ENCODE data around the gene NTSR1. TPM values are rescaled to one million over a fixed set of nuclear protein-coding genes. Genes with fewer than 3 reads are reported as not detected.

The NTSR1 gene
- polyA plus RNA-seq, 1 experiment: 0.09 TPM

DNA sequence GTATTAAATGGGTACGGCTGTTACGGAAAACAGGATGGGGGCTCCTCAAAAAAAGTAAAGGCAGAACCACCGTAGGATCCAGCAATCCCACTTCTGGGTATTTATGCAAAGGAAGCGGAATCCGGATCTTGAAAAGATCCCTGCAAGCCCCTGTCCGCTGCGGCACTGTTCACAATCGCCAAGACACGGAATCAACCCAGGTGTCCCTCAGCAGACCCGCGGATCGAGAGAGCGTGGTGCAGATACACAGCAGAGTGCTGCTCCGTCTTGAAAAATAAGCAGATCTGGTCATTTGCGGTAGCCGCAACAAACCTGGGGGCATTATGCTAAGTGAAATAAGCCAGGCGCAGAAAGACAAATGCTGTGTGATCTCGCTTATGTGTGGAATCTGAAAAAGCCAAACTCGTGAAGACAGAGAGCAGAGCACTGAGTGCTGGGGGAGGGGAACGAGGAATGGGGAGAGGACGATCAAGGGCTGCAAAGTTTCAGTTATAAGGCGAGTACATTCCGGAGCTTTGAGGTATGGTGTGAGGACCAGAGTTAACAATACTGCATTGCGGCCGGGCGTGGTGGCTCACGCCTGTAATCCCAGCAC lies 41.3 kb downstream of the NTSR1 start:
- ChIA-PET POLR2A (no interaction called here), CTCF (no interaction called here)
- H3K4me3 ChIP-seq (ENCODE audit: low read depth, low read length): no peak overlapping the region
- peaks cover 8% of the 10 kb centered on the region for H3K27me3 ChIP-seq (ENCODE audit: control insufficient read depth, insufficient read depth, low read length)
- H3K27ac ChIP-seq (ENCODE audit: low read depth, low read length): no peak overlapping the region
- no peak for DNase-seq (ENCODE audit: low read depth, low spot score)
- peaks cover 7% of the 10 kb centered on the region for H3K9me3 ChIP-seq (ENCODE audit: control insufficient read depth, insufficient read depth, low read length)
- TF ChIP-seq, protein P1, sequence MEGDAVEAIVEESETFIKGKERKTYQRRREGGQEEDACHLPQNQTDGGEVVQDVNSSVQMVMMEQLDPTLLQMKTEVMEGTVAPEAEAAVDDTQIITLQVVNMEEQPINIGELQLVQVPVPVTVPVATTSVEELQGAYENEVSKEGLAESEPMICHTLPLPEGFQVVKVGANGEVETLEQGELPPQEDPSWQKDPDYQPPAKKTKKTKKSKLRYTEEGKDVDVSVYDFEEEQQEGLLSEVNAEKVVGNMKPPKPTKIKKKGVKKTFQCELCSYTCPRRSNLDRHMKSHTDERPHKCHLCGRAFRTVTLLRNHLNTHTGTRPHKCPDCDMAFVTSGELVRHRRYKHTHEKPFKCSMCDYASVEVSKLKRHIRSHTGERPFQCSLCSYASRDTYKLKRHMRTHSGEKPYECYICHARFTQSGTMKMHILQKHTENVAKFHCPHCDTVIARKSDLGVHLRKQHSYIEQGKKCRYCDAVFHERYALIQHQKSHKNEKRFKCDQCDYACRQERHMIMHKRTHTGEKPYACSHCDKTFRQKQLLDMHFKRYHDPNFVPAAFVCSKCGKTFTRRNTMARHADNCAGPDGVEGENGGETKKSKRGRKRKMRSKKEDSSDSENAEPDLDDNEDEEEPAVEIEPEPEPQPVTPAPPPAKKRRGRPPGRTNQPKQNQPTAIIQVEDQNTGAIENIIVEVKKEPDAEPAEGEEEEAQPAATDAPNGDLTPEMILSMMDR (IDR thresholded peaks at IDR 0.05; ENCODE audit: low read depth, low read length): no peak

DNA sequence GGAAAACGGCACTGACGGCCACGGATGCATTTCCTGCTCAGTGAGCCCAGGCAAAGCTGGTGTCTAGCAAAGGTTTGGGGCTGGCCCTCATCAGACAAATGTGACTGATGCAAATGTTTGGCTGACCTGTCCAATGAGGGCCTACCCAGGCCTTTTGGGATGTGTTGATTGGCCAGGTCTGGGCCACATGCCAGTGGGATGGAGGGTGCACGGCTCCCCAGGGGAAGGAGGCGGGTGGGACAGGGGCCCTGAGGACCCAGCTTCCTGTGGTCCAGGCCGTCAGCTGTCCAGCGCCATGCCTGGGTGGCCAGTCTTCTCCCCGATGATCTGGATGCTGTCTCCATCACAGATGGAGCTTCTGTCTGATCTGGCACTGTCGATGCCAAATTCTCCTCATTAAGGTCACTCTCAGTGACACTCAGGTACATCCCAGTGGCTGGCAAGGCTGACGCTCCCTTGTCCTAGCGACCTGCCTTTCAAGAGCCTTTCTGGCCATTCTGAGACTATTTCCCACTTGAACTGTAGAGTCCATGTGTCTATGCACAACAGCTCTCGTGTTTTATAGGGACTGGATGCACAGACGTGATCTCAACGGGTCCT lies 43.0 kb downstream of the NTSR1 start:
- no peak for DNase-seq (ENCODE audit: low read depth, low spot score)
- POLR2A ChIA-PET: interaction anchor here (0.6 to 0.9 kb wide), 3 partner anchors 43 to 71 kb away, joined by 3 to 8 read pairs (median 3); no protein-coding TSS in a partner anchor
- TF ChIP-seq, protein P1 (IDR thresholded peaks at IDR 0.05; ENCODE audit: low read depth, low read length): no peak
- peaks cover 4% of the 10 kb centered on the region for H3K27me3 ChIP-seq (ENCODE audit: control insufficient read depth, insufficient read depth, low read length)
- H3K9me3 ChIP-seq (ENCODE audit: control insufficient read depth, insufficient read depth, low read length): peaks cover 7% of the 10 kb centered on the region
- H3K4me3 ChIP-seq (ENCODE audit: low read depth, low read length): no peak overlapping the region
- CTCF ChIA-PET: no interaction called here
- no peak overlapping the region for H3K27ac ChIP-seq (ENCODE audit: low read depth, low read length)

DNA sequence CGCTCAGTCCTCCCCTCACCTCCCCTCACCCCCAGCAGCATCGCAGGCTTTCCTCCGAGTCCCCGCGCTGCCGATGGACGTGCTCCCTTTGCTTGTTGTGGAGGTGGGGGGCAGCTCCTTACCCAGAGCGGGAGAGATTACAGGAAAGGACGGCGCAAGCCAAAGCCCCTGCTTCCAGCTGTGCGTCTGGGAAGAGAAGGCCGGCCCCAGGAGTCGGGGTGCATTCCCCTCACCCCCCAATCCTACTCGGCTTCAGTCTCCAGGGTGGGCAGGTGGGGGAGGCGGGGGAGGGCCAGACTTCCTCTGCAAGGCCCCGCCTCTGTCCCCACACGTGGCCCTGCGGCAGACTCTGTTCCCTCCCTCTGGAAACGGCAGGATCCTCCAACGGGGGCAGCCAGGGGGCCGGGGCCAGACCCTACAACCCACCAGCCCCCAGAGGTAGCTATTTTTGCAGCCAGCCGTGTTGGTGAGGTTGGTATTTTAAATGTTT lies 43.6 kb downstream of the NTSR1 start:
- no peak overlapping the region for H3K4me3 ChIP-seq (ENCODE audit: low read depth, low read length)
- POLR2A ChIA-PET: interaction anchor here (0.6 to 0.9 kb wide), 3 partner anchors 42 to 71 kb away, joined by 3 to 8 read pairs (median 3); no protein-coding TSS in a partner anchor
- no peak overlapping the region for H3K27ac ChIP-seq (ENCODE audit: low read depth, low read length)
- H3K27me3 ChIP-seq (ENCODE audit: control insufficient read depth, insufficient read depth, low read length): peaks cover 3% of the 10 kb centered on the region
- peaks cover 7% of the 10 kb centered on the region for H3K9me3 ChIP-seq (ENCODE audit: control insufficient read depth, insufficient read depth, low read length)
- TF ChIP-seq, protein P1 (IDR thresholded peaks at IDR 0.05; ENCODE audit: low read depth, low read length): no peak
- DNase-seq (ENCODE audit: low read depth, low spot score): no peak
- CTCF ChIA-PET: no interaction called here

DNA sequence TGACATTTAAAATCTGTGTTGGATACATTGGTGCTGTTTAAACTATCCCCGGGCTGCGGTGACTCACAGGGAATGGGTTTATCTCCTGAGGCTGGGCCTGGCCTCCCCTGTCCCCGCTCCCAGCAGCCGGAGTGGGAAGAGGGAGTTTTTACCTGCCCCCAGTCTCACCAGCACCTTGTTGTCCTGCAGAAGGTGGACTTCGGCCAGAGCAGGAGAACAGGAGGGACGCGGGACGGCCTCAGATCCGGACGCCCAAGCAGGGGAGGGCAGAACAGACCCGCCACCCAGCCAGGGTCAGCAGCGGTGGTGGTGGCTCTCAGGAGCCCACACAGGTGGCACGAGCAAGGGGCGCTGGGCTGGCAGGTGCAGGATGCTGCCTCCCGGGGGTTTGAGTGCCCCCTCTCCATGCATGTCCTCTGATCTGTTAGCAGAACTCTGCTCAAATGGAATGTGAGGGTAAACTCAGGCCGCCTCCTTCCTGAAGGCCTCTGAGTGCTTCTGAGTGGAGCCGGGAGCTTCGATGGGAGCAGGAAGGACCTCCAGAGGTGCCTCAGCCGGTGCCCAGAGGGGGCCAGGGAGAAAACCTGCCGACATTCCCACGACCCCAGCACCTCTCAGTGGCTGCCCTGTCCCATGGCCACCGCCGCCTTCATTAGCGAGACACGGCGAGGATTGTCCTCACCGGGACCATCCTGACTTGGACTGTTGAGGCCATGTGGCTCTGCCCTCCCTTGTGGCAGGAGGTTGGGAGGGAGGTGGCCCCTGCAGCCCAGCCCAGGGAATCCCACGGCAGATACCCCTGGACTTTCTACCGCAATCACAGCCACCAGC lies 44.2 kb downstream of the NTSR1 start:
- Histone ChIP-seq H3K27ac (ENCODE audit: low read depth, low read length) (no peak overlapping the region), H3K4me3 (ENCODE audit: low read depth, low read length) (no peak overlapping the region), H3K27me3 (ENCODE audit: control insufficient read depth, insufficient read depth, low read length) (peaks cover 3% of the 10 kb centered on the region), H3K9me3 (ENCODE audit: control insufficient read depth, insufficient read depth, low read length) (peaks cover 11% of the 10 kb centered on the region)
- ChIA-PET POLR2A (interaction anchor here (0.6 to 0.9 kb wide), 2 partner anchors 42 to 64 kb away, joined by 3 read pairs; no protein-coding TSS in a partner anchor), CTCF (interaction anchor here (1.3 kb wide), 2 partner anchors 38 to 55 kb away, joined by 3 to 4 read pairs; no protein-coding TSS in a partner anchor)
- peak; percentile 24 for DNase-seq (ENCODE audit: low read depth, low spot score)
- TF ChIP-seq, protein P1 (IDR thresholded peaks at IDR 0.05; ENCODE audit: low read depth, low read length): no peak

All from AG04450 (cell line).